Kidney (tissue), 14 donors: ENCODE measurements around the gene TENM4. TPM values are rescaled to one million over a fixed set of nuclear protein-coding genes. Genes with fewer than 3 reads are reported as not detected.

ENCODE experiments used
- DNase-seq, 5 donors: peaks; one replicate each; pipeline ENCODE4 v3.0.0-alpha.2; 2013 to 2020
- FAIRE-seq: peaks from 2 replicates; lab custom pipeline; 2012; peaks lifted over from hg19 to GRCh38; lab: Jason Lieb, UNC
- H3K27ac ChIP-seq, 2 donors: one replicate each; pipeline ENCODE4 v1.7.0; 2013; ENCODE audit warnings: low read depth in 2 of 2, low read length in 2 of 2, inconsistent platforms in 1 of 2
- H3K27me3 ChIP-seq: one replicate; pipeline ENCODE4 v1.7.1; 2013; ENCODE audit warnings: low read length, inconsistent platforms; ENCODE audit not compliant: control insufficient read depth, insufficient read depth
- H3K36me3 ChIP-seq, 3 donors: one replicate each; pipeline versions ENCODE4 v1.7.0 to v1.7.1; 2013; ENCODE audit warnings: low read length in 3 of 3, control low read depth in 1 of 3, inconsistent platforms in 1 of 3; ENCODE audit not compliant: insufficient read depth in 3 of 3, control insufficient read depth in 2 of 3
- H3K4me1 ChIP-seq, 3 donors: one replicate each; pipeline versions ENCODE4 v1.7.0 to v1.7.1; 2013; ENCODE audit warnings: low read length in 3 of 3, inconsistent platforms in 1 of 3, low read depth in 1 of 3; ENCODE audit not compliant: control insufficient read depth in 2 of 3, insufficient read depth in 2 of 3
- H3K4me3 ChIP-seq, 3 donors: one replicate each; pipeline versions ENCODE4 v1.7.0 to v1.8.1; 2013; ENCODE audit warnings: low read length in 3 of 3, control low read depth in 1 of 3, inconsistent platforms in 1 of 3
- H3K9ac ChIP-seq, 3 donors: one replicate each; pipeline versions ENCODE4 v1.7.0 to v1.7.1; 2013; ENCODE audit warnings: low read length in 3 of 3, control low read depth in 1 of 3, inconsistent platforms in 1 of 3
- H3K9me3 ChIP-seq, 3 donors: one replicate each; pipeline versions ENCODE4 v1.7.0 to v1.7.1; 2013; ENCODE audit warnings: low read length in 3 of 3, control low read depth in 1 of 3, inconsistent platforms in 1 of 3; ENCODE audit not compliant: control insufficient read depth in 2 of 3, insufficient read depth in 1 of 3
- CTCF ChIP-seq: IDR thresholded peaks from 3 replicates; pipeline ENCODE4 v1.5.1; 2012; ENCODE audit warnings: mild to moderate bottlenecking, moderate library complexity, borderline replicate concordance; ENCODE audit not compliant: insufficient read depth; ENCODE audit errors: extremely low read depth
- intact Hi-C: fragments of 100-400 bp; cut with DNase I; formaldehyde crosslinking; loops from one replicate; pipeline ENCODE4 v1.11.1; 2022
- polyA plus RNA-seq: library from polyadenylated mRNA; stranded (reverse); fragments of 350-450 nt; fragmentation: Illumina TruSeq; extraction: RNeasy Lipid Tissue Mini Kit (QIAGEN cat#74804); gene quantifications from one replicate; pipeline ENCODE4 v1.2.3, GENCODE V29; 2014; ENCODE audit warnings: low read depth, low replicate concordance; ENCODE audit not compliant: insufficient read depth
- total RNA-seq: library from RNA; stranded (reverse); fragmentation: NEBNext Ultra II Directional; extraction: Animal tissue kit (Norgen Biotek cat#: 25700); gene quantifications from one replicate; pipeline ENCODE4 v1.2.1, GENCODE V29; 2021
- donor health status: control.
- donor health status: control.
- donor health status: control.
- donor health status: control.
- donor health status: control.
- donor health status: DM: yes; HTN: yes; CAD: no.
- donor health status: Normal renal cell carcinoma (clear cell type).

Gene TENM4
- total and polyA plus RNA-seq, 2 donors from 2014 or later: 0.34 to 31.0 TPM

- TF ChIP-seq CTCF: no peak
- Histone ChIP-seq H3K9me3 (no peaks in the 10 kb centered on the region), H3K36me3 (no peaks in the 10 kb centered on the region), H3K27me3 (no peaks in the 10 kb centered on the region), H3K4me3 (no peak overlapping the region), H3K27ac (no peak overlapping the region), H3K4me1 (no peaks in the 10 kb centered on the region), H3K9ac (no peak overlapping the region)
- FAIRE-seq: no peak
- intact Hi-C loops: no loop called here
- no peak for DNase-seq
Measured at GRCh38 chr11:78893996-78894395, 546.8 kb downstream of the TENM4 start.

- Histone ChIP-seq H3K27ac (no peak overlapping the region), H3K36me3 (no peaks in the 10 kb centered on the region), H3K9ac (no peak overlapping the region), H3K27me3 (no peaks in the 10 kb centered on the region), H3K4me1 (no peaks in the 10 kb centered on the region), H3K9me3 (no peaks in the 10 kb centered on the region), H3K4me3 (no peak overlapping the region)
- intact Hi-C loops: no loop called here
- no peak for TF ChIP-seq CTCF
- FAIRE-seq (no peak), DNase-seq (no peak)
Measured at GRCh38 chr11:78889698-78890097, 551.1 kb downstream of the TENM4 start.

GRCh38 chr11:78886616-78887015, 554.2 kb downstream of the TENM4 start:
- Histone ChIP-seq H3K9me3 (no peaks in the 10 kb centered on the region), H3K36me3 (no peaks in the 10 kb centered on the region), H3K27me3 (no peaks in the 10 kb centered on the region), H3K4me1 (no peaks in the 10 kb centered on the region), H3K9ac (no peak overlapping the region), H3K4me3 (no peak overlapping the region), H3K27ac (no peak overlapping the region)
- intact Hi-C loops: no loop called here
- DNase-seq: no peak
- no peak for TF ChIP-seq CTCF
- FAIRE-seq: no peak

- Histone ChIP-seq H3K4me3 (no peak overlapping the region), H3K4me1 (no peaks in the 10 kb centered on the region), H3K9me3 (no peaks in the 10 kb centered on the region), H3K36me3 (no peaks in the 10 kb centered on the region), H3K27ac (no peak overlapping the region), H3K9ac (no peak overlapping the region), H3K27me3 (no peaks in the 10 kb centered on the region)
- TF ChIP-seq CTCF: no peak
- DNase-seq (no peak), FAIRE-seq (no peak)
- intact Hi-C loops: no loop called here
Measured at GRCh38 chr11:78884761-78885160, 556.1 kb downstream of the TENM4 start.
